OCI-M2 (cell line): ENCODE data around the gene CDK14.
"Not testable (repeated sequence)": the region's sequence is repeated elsewhere in the genome, so short reads cannot be mapped to it uniquely, and the experiment has no call there.

Experiments used
- DNase-seq: peaks from one replicate; lab custom pipeline; 2025; ENCODE audit not compliant: unreplicated experiment; lab: John Stamatoyannopoulos, UW

Gene CDK14

DNA sequence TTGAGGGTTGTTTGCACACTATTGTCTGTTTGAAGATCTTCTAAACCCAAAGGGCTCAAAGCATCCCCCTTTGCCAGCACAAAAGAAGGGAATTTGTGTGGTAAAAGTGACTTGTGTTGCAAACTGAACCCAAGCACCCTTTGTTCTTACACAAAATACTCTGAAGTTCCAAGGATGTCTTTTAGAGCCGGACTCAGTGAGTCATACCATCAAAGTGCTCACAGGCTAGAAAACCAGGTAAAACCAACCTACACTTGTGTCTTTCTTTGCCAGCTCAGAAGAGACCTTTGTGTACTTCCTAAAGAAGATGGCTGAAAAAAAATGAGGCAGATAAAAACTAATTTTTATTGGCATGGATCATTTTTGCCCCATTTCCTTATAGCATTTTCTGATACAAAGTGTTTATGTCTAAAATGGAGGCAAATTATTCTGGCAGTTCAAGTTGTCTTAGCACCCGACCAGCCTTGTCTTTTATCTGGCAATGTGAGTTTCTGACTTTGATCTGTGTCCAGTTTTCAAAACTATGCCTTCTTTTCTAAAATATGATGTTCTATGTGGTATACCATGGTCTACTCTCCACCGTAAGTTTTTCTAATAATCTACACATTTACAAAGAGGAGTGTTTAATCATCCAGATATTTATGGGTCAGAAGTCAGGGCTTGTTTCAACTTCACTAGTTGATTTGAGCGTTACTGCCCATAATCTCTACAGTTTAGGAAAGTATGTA lies 539.7 kb downstream of the CDK14 start:
- no peak for DNase-seq

DNA sequence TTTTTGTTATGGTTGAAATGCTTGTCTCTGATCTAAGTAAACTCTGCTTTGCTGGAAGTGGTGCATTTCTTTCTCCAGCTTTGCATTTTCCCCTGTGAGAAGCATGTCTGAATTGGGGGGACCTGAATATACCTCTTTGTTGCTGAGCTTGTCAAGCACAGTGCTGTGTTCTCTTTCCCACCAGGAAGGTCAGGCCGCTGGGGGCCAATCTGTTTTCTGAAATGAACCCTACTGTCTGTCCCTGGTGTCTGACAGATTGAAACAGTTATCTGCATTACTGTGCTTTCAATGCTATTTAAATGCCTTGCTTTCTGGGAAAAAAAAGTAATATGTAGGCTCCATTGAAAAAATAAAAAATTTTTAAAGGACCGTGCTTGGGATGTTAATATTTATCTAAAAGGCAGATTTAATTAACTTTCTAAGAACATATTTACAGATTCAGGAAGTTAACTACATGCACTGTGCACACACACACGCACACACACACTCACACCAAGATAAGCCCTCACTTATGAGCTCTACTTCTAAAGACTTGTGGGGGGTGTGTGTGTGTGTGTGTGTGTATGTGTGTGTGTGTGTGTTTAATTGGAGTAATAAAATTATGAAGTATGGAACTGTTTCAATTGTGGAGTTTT lies 541.1 kb downstream of the CDK14 start:
- no peak for DNase-seq

DNA sequence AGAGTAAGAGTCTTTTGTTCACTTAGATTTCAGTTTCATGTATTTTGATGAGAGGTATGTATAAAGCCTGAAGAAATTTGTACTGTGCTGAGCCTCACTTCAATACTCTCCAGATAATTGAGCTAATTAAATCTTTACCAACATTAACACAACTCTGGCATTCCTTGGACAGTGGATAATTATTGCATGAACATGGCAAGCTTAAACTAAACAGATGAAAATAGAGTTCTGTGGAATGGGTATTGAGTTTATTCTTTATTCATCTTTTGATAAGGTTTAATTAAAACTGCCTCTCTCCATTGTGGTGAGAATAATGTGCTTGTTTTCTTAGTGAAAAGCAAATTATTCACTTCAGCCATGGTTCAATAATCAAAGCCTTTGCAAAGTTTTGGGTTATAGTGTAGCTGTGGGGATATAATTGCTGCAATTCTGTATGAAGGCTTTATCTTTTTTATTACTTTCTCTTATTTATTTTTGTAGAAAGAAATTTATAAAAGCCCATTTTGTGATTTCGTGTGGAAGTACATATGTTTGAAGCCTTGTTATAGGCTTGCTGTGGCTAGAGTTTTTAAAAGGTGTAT lies 541.8 kb downstream of the CDK14 start:
- DNase-seq: no peak

DNA sequence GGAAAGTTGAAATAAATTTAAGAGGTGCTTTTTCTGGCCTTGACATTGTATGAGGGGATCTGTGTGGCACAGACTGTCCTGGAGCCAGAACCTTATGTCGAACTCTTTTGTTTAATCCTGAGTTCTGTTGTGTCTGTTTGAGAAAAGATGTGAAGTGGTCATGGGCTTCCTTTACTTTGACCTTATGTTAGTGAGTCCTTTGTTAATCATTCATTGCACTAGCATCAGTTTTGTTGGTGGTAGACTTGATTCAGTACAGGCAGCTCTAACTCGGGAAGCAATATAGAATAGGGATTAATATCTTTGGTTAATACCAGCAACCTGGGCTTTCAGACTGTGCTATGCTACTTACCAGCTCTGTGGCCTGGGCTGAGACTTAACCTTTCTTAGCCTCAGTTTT lies 544.2 kb downstream of the CDK14 start:
- DNase-seq: no peak

DNA sequence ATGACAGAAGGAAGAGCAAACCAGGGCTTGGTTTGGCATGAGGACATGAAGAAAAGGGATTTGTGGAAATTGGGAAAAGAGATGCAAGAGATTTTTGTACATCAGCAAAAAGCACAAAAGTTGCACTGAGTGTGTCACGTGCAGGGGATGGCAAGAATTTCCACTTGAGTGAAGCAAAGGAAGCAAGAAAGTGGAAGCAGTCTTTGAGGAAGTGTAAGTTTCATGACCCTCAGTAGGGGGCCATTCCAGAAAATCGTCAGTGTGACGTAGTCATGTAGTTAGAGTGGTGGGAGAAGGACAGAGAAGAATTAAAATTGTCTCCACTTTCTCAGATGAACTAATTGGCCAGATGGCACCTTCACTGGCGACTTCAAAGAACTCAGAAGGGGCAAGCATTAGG lies 544.9 kb downstream of the CDK14 start:
- no peak for DNase-seq

DNA sequence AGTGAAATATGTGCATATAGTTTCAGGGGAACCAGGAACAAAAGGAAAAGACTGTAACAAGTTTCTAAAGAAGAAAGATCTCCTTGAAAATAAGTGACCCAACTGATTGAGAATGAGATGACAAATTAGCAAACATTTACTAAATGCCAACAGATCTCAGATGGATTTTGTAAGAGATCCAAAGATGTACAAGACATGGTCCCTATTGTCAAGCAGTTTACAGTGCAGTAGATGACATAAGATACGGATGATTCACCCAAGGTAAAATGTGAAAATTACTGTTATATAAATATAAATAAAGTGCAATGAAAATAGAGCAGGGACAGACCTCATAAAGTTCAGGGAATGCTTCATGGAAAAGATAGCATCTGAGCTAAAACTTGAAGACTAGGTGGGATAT lies 546.6 kb downstream of the CDK14 start:
- DNase-seq: no peak

DNA sequence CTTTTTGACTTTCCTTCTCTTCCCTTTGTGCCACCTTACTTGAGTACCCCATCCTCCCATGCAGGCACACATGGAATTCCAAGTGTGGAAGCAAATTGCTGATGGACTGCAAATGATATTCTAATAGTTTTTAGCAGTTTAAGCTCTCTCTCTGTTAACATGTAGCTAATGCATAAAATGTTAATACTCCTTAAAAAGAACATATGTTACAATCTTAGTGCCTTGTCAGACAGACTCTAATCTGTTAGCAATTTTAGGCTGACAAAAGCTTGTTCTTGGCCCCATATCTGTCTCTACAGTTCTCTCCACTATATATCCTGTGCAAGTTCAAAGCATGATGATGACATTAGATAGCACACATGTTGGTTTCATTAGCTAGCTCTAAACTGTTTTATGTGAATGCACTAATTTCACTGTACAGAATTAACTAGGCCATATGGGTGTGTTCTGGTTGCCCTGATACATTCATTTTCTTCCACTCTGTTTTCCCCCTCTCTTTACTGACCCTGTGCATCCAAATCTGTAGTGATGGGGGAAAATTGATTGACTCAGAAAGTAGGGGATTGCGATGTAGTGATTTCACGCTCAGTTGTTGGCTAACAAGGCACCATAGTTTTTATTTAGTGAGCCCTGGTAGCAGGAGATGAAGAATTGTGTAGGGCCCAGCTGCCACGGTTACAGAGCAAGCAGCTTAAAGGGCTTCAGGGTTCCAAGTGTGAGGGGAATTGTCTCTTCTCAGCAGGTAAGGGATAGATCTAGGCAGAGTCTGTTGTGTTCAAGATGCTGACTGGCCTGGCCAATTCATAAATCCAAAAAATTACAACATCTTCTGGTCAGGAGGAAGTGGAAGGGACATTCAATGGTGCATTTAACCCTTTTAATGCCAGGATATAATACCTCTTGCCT lies 553.5 kb downstream of the CDK14 start:
- no peak for DNase-seq

DNA sequence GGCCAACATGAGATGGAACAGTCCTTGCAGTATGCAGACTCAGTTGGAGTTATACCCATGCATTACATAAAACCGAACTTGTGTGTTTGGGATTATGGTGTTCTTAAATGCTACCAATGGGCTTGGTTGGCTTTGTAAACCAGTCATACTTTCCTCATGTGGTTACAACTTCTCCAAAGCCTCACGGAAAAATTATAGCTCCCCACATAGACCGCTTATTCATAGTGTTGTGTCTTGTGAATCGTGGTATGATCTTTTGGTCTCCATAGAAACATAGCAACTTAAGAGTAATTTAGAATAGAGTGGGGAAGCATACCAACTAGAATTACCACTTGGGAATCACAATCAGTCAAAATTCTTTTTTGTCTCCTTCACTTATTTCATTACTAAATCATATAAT lies 555.8 kb downstream of the CDK14 start:
- no peak for DNase-seq

DNA sequence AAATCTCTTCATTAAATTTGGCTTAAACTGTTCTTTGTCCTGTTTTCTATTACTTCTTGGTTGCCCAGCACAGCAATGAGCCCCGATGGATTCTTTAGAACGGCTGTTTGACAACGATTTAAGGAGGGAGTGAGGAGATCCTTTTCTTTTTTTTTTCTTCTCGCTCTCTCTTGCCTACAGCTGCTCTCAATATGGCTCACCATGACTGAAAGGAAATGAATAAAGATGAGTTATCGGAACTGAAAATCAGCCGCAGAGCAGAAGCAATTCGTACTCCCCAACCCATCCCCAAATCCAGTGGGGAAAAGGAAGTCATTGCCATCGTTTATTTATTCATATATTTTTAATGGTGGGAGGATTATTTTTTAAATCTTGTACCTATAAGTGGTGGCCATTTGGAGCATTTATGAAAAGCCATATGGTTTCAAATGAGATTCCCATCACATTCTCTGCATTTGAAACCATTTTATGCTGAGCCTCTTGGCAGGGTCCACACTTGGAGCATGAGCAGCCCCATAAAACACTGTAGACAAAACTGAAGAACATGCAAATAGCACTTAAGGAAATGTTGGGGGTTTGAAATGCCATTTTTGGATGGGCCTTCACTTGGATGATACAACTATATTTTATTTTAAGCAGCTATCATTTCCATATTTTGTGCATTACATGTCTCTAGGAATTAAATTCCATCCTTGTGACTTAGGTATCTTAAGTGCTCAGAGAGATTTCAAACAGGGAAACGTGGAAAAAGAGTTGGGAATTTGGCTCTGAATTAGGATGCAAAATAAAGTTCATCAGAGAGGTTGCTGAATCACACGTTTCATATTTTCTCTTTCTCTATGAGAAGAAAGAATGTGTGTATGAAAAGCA lies 560.4 kb downstream of the CDK14 start:
- DNase-seq: no peak

DNA sequence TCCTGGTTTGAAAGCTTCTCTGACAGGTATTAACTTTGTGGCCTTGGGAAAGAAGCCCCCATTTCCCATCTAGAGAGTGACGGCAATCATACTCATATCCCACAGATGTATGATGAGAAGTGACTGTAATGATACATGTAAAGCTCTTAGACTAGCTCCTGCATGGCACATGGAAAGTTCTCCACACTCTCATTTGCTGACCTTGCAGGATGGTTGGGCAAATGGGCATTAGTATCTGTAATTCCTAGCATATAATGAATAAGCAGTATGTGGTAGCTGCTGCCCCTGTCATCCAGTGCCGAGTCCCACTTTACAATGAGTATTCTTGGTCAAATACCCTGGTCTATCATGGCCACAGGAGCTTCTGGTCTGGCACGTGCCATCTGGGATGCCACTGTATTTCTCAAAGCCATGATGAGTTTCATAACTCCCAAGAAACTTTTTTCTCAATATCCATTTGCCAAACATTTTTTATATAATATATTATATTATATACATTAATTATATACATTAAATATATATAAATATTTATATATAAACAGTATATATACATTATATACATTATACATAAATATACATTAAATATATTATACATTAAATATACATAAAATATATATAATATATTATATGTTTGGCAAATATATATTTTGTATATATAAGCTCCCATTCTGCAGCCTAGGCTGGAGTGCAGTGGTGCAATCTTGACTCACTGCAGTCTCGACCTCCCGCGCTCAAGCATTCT lies 561.6 kb downstream of the CDK14 start:
- no peak for DNase-seq

DNA sequence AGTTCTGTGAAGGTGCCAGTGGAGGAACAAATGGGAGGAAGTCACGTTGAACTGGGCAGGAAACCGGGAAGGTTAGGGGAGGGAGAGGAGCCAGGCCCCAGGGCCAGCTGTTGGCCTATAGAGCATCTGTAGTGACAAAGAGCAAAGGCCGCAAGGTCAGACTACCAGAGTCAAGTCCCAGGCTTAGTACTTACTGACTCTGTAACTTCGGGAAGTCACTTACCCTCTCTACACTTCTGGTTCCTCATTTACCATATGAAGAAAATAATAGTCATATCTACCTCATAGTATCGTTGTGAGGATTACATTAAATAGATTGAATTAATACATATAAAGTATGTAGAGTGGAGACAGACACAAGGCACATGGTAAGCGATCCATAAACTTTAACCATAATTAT lies 566.3 kb downstream of the CDK14 start:
- DNase-seq: no peak

DNA sequence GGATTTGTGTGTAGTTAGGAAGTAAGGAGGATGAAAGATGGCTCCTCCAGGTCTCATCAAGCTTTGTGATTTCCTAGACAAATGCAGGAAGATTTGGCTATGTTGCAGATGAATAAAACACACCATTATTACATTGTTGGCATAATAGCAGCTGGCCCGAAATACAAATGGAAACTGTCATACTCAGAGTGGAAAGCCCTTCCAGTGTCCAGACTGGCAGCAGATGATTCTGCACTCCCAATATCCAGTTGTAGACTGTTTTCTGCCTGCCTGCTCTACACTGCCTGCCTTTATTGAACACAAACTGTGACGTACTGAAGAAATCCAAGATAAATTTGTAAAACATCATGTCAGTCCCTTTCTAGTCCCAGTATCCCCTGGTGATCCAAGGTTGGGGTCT lies 568.4 kb downstream of the CDK14 start:
- DNase-seq: no peak

DNA sequence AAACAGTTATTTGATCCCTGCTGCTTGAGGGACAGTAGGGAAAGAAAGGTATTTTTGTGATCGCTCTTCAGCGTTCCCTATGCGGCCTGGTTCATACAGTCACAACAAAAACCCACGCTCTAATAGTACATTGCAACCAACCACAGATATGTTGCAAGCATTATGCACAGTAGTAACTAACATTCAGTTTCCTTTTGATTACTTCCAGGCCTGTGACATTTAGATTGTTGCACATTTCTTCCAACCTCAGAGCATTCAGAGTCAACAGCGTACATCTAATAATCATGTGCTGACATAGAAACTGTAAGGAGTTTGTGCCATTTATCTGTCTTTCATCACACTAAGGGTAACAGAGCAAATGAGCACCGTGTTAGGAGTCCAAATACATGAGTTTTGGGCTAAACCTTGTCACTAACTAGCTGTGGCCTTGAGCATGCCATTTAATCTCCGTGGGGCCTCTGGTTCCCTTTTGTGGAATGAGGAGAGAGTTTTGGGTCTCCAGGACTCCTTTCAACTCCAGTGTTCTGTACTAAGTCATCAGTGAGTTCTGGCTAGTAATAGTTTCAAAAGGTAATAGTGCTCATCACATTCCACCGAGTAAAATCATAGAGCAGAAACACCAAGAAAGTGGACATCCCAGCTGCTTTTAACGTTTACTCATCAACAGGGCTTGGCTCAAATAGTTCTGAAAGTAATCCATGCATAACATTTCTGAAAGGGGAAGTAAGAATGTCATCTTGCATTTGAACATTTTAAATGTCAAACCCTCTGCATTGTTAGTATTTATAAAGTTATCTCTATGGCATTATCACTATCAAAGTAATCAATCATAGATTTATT lies 569.1 kb downstream of the CDK14 start:
- no peak for DNase-seq

DNA sequence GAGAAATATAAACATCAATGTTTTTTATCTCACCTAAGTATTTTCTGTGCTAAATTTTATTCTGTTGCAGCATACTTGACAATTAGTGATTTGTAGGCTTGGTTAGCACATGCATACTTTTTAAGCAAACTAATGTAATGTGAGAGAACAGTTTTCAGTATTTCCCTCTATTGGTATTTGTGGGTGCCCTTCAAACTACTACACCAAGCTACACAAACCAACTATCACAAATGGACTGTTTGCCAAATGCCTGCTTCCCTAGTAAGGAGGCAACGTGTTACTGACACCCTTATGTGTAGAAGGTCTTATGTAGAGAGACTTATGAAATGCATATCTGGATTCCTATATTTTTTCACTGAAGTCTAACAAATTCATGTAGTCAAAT lies 569.7 kb downstream of the CDK14 start:
- no peak for DNase-seq

DNA sequence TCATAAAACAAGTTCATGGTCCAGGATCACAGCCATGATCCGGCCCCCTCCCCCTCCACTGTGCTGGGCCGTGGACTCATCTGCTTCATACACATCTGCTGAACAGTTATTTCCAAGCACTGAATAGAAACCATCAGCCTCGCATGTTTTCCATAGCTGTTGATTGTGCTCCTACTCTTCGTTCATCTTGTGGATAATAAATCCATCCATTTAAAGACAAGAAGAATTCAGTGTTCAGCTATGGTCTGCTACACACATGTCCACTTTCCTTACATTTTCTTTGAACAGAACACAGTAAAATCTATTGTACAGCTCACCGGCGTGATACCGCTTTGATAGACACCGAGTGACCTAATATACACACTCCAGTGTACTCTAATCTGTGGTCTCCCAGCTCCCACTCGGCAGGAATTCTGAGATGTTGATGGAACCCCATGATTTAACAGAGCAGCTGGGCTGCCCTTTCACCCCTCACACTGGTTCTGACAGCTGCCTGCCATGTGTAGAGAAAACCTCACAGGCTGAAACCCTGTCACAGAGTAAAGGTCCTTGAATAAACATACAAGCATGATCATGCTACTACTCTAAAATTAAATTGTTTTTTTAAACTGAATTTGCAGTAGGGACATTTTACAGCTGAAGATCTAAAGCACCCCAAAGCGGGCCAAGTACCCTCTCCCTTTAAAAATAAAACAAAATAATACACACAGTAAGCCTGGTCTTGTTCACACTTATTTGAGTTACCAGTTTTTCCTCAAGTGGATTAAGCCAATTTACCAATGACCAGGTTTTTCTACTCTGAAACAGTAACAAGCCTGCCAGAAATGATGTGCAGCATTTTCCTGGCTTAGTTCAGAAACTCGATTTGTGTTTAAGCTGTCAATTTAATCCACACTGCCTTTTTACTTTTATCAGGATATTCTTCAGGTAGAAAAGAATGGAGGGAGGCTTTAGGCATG lies 573.0 kb downstream of the CDK14 start:
- DNase-seq: no peak

DNA sequence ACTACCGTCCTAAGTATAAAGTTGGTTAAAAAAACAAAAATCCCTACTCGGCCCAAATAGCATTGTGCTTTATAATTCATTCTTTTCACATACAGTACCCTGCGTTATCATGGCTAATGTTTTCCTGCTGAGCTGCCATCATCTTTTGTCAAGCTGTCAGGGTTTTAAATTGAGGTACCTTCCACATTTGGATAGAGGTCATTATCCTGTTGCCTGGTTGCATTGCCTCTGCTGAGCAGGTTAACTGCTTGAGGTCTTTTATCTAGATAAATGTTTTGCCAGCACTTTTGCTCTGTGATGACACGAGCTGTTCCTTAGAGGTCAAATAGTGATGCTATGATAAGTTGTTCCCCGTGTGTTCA lies 573.7 kb downstream of the CDK14 start:
- no peak for DNase-seq

DNA sequence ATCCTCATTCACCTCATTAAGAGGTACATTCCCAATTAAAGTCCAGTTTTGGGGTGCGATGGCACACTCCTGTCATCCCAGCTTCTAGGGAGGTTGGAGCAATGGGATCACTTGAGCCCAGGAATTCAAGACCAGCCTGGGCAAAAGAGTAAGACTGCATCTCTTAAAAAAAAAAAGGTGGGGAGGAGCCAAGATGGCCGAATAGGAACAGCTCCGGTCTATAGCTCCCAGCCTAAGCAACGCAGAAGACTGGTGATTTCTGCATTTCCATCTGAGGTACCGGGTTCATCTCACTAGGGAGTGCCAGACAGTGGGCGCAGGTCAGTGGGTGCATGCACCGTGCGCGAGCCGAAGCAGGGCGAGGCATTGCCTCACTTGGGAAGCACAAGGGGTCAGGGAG lies 577.1 kb downstream of the CDK14 start:
- not testable (repeated sequence) for DNase-seq

DNA sequence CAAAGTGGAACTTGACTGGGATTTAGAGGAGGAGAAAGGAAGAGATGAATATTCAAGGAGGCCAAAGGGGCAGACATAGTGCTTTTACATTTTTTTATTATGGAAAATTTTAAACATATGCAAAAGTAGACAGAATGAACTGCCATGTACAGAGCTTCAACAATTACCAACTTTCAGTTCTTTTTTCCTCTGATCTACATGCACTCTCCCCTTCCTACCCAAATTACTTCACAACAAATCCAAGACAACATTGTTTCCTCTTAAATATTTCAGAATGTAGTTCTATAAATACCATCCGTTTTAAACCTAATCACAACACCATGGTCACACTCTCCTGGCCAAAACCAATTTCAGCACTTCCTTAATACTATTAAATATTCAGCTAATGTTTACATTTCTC lies 584.6 kb downstream of the CDK14 start:
- no peak for DNase-seq
